HEK293 (cell line): ENCODE data around the gene GTPBP6.
A peak's percentile ranks its signal among the peaks of the same experiment; 100 is the strongest.
"Not testable (repeated sequence)": the region's sequence is repeated elsewhere in the genome, so short reads cannot be mapped to it uniquely, and the experiment has no call there.

Experiments
- CTCF ChIA-PET: fragments of 350-600 bp; formaldehyde crosslinking; extraction: SDS; loops from one replicate; lab custom pipeline; 2021; ENCODE audit warnings: antibody characterized with exemption; lab: Yijun Ruan, JAX
- POLR2A ChIA-PET: fragments of 300-600 bp; formaldehyde crosslinking; extraction: SDS; loops from one replicate; lab custom pipeline; 2020; ENCODE audit warnings: antibody characterized with exemption, inconsistent platforms; lab: Yijun Ruan, JAX
- H3K27ac ChIP-seq: fragments of 200-500 bp; sonication (Bioruptor generic); 2 replicates; pipeline ENCODE4 v1.5.1; 2014; ENCODE audit warnings: low read depth, low read length, control low read depth, inconsistent platforms; ENCODE audit errors: extremely low read depth
- H3K36me3 ChIP-seq, 2 experiments: fragments of 200-500 bp in 1 of 2; sonication (Bioruptor generic) in 1 of 2; 1 replicate in 1 of 2; 2 replicates in 1 of 2; pipeline ENCODE4 v1.5.1; 2014 to 2017; ENCODE audit warnings: inconsistent platforms in 2 of 2, low read length in 2 of 2; ENCODE audit not compliant: control insufficient read depth in 2 of 2, insufficient read depth in 1 of 2
- H3K4me1 ChIP-seq: fragments of 200-500 bp; sonication (Bioruptor generic); 2 replicates; pipeline ENCODE4 v1.5.1; 2014; ENCODE audit warnings: mild to moderate bottlenecking, low read length, inconsistent platforms; ENCODE audit not compliant: control insufficient read depth, insufficient read depth
- H3K4me3 ChIP-seq: 2 replicates; pipeline ENCODE4 v1.5.1; 2011; ENCODE audit warnings: low read depth, mild to moderate bottlenecking, control low read depth, low read length, moderate library complexity
- H3K9me3 ChIP-seq: fragments of 200-500 bp; sonication (Bioruptor generic); 2 replicates; pipeline ENCODE4 v1.5.1; 2014; ENCODE audit warnings: low read depth, low read length, inconsistent platforms; ENCODE audit not compliant: control insufficient read depth, insufficient read depth
- PRDM10 ChIP-seq: fragments of 450-650 bp; formaldehyde crosslinking; IDR thresholded peaks from 2 replicates; pipeline ENCODE4 v1.5.1; 2016; ENCODE audit warnings: missing biosample characterization, missing genetic modification characterization
- SP3 ChIP-seq: fragments of 450-650 bp; formaldehyde crosslinking; IDR thresholded peaks from 2 replicates; pipeline ENCODE4 v1.5.1; 2016; ENCODE audit warnings: missing biosample characterization, missing genetic modification characterization
- ZEB2 ChIP-seq: fragments of 450-650 bp; formaldehyde crosslinking; IDR thresholded peaks from 2 replicates; pipeline ENCODE4 v1.5.1; 2016; ENCODE audit warnings: missing biosample characterization, missing genetic modification characterization
- ZNF121 ChIP-seq: fragments of 450-650 bp; formaldehyde crosslinking; IDR thresholded peaks from 2 replicates; pipeline ENCODE4 v1.5.1; 2016; ENCODE audit warnings: missing biosample characterization, missing genetic modification characterization
- ZNF510 ChIP-seq: fragments of 450-650 bp; formaldehyde crosslinking; IDR thresholded peaks from 2 replicates; pipeline ENCODE4 v1.5.1; 2018; ENCODE audit warnings: mild to moderate bottlenecking, missing genetic modification characterization, missing biosample characterization; ENCODE audit not compliant: insufficient replicate concordance
- ZNF600 ChIP-seq: fragments of 450-650 bp; formaldehyde crosslinking; IDR thresholded peaks from 2 replicates; pipeline ENCODE4 v1.5.1; 2016; ENCODE audit warnings: missing biosample characterization, missing genetic modification characterization
- ZNF626 ChIP-seq: fragments of 450-650 bp; sonication (Bioruptor Pico); formaldehyde crosslinking; IDR thresholded peaks from 2 replicates; pipeline ENCODE4 v1.5.1; 2018; ENCODE audit warnings: missing biosample characterization, missing genetic modification characterization, inconsistent platforms
- ZNF654 ChIP-seq: fragments of 450-650 bp; formaldehyde crosslinking; IDR thresholded peaks from 2 replicates; pipeline ENCODE4 v1.5.1; 2016; ENCODE audit warnings: low read depth, missing biosample characterization, missing genetic modification characterization
- TF ChIP-seq, protein P1 (sequence below): fragments of 450-650 bp; formaldehyde crosslinking; IDR thresholded peaks from 2 replicates; pipeline ENCODE4 v1.5.1; 2016; ENCODE audit warnings: missing biosample characterization, missing genetic modification characterization
- TF ChIP-seq, protein P2 (sequence below): fragments of 450-650 bp; formaldehyde crosslinking; IDR thresholded peaks from 2 replicates; pipeline ENCODE4 v1.5.1; 2016; ENCODE audit warnings: missing biosample characterization, missing genetic modification characterization

Gene GTPBP6

DNA sequence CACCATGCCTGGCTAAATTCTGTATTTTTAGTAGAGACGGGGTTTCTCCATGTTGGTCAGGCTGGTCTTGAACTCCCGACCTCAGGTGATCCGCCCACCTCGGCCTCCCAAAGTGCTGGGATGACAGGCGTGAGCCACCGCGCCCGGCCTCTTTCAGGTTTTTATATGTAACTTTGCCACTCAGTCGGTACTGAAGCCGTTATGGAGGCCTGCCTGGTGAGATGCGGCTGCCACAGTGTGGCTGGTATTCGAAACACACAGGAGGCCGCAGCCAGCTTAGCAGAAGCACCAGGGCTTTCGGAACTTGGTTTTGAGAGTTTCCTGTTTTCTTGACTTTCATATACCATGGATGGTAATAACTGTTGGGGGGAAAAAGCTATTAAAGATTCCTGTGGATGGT lies 6.1 kb upstream of the GTPBP6 start:
- H3K36me3 ChIP-seq, CTCF ChIA-PET, H3K9me3 ChIP-seq, H3K4me3 ChIP-seq, H3K27ac ChIP-seq, POLR2A ChIA-PET: not testable (repeated sequence)
- peaks cover 10% of the 10 kb centered on the region for H3K4me1 ChIP-seq

DNA sequence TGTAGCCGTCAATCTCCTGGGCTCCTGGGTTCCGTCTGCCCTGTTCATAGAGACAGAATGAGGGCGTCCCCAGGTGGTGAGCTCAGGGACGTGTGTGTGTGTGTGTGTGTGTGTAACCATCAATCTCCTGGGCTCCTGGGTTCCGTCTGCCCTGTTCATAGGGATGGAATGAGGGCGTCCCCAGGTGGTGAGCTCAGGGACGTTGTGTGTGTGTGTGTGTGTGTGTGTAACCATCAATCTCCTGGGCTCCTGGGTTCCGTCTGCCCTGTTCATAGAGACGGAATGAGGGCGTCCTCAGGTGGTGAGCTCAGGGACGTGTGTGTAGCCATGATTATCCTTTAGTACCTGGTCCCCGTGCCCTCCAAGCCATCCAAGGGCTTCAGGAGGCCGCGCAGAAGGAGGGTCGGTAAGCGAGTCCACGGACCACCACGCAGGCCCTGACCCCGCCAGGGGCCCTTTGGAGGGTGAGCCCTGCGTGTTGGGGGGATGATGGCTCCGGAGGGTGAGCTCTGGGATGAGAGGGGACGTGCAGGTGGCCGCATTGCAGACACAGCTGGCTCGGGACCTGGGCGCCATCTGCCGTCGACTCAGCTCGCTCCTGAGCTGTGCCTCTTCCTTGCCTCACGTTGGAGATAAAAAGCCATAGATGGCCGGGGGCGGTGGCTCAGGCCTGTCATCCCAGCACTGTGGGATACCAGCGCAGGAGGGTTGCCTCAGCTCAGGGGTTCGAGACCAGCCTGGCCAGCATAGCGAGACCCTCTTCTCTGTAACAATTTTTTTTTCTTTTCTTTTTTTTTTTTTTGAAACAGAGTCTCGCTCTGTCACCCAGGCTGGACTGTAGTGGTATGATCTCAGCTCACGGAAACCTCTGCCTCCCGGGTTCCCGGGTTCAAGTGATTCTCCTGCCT lies 5.4 kb upstream of the GTPBP6 start:
- Histone ChIP-seq H3K4me1 (peaks cover 12% of the 10 kb centered on the region), H3K36me3 (no peaks in the 10 kb centered on the region), H3K4me3 (no peak overlapping the region), H3K27ac (no peak overlapping the region), H3K9me3 (no peaks in the 10 kb centered on the region)
- TF ChIP-seq PRDM10 (tag by site-specific recombination) = peak; percentile 41; the same call in 1 of the 2 replicates
- TF ChIP-seq ZNF626 (tag by site-specific recombination) = no peak
- TF ChIP-seq, protein P1, sequence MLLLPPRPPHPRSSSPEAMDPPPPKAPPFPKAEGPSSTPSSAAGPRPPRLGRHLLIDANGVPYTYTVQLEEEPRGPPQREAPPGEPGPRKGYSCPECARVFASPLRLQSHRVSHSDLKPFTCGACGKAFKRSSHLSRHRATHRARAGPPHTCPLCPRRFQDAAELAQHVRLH (tag by site-specific recombination) = 0 out of 2 replicates have a peak, but pooled peaks have one; percentile 17
- TF ChIP-seq ZNF654 (tag by site-specific recombination) = peak; percentile 25; the same call in 1 of the 2 replicates
- no peak for TF ChIP-seq SP3 (tag by site-specific recombination)
- peak; percentile 64; the same call in 1 of the 2 replicates for TF ChIP-seq ZNF121
- TF ChIP-seq, protein P2, sequence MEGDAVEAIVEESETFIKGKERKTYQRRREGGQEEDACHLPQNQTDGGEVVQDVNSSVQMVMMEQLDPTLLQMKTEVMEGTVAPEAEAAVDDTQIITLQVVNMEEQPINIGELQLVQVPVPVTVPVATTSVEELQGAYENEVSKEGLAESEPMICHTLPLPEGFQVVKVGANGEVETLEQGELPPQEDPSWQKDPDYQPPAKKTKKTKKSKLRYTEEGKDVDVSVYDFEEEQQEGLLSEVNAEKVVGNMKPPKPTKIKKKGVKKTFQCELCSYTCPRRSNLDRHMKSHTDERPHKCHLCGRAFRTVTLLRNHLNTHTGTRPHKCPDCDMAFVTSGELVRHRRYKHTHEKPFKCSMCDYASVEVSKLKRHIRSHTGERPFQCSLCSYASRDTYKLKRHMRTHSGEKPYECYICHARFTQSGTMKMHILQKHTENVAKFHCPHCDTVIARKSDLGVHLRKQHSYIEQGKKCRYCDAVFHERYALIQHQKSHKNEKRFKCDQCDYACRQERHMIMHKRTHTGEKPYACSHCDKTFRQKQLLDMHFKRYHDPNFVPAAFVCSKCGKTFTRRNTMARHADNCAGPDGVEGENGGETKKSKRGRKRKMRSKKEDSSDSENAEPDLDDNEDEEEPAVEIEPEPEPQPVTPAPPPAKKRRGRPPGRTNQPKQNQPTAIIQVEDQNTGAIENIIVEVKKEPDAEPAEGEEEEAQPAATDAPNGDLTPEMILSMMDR (tag by site-specific recombination) = peak; percentile 78; the same call in 1 of the 2 replicates
- CTCF ChIA-PET = no interaction called here
- POLR2A ChIA-PET = no interaction called here

DNA sequence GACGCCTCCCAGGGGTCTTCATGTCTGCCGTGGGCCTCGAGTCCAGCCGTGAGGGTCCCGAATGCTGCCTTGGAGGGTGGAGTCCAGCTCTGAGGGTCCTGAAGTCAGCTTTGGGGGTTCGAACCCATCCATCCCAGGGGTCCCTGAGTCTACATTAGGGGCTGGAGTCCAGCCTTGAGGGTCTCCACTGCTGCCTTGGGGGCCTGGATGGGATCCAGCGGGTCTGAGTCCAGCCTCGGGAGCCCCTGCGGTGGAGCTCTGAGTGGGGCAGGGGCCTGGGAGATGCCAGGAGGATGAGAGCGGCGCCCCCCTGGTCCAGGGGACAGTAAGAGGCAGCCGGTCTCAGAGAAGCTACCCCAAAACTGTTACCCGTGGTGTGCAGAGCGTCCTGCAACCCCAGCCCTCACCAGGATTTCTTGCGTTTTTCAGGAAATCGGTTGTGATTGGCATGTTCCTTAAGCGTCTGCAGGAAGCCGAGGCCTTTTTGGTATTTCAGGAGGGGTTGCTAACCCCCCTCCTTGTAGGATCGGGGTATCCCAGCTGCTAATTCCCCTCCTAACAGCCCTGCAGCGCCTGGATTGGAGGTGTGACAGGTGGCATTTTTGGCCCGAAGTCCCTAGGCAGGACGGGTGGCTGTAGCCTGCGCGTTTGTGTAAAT lies 1.7 kb upstream of the GTPBP6 start:
- CTCF ChIA-PET = no interaction called here
- POLR2A ChIA-PET = no interaction called here

More for the DNA sequence above, 1.7 kb upstream of the GTPBP6 start:
- 0 out of 2 replicates have a peak, but pooled peaks have one; percentile 10 for TF ChIP-seq PRDM10 (tag by site-specific recombination)
- TF ChIP-seq ZNF600 (tag by site-specific recombination) = peak; percentile 40; the same call in 1 of the 2 replicates
- no peak for TF ChIP-seq ZEB2 (tag by site-specific recombination)
- no peak for TF ChIP-seq ZNF510
- Histone ChIP-seq H3K27ac (peak overlapping the region; percentile 79; the same call in 1 of the 2 replicates), H3K36me3 (peaks cover 0 to 12% of the 10 kb centered on the region in 2 experiments; a peak in 1 of 3 replicates), H3K9me3 (no peaks in the 10 kb centered on the region), H3K4me3 (peak overlapping the region; percentile 84), H3K4me1 (peaks cover 12% of the 10 kb centered on the region)
